Activated CD8-positive, alpha-beta T cell treated with anti-CD3 and anti-CD28 coated beads for 36 hours (primary cell): ENCODE measurements around the gene WAPL. TPM values are rescaled to one million over a fixed set of nuclear protein-coding genes. Genes with fewer than 3 reads are reported as not detected.

ENCODE experiments used
- ATAC-seq: fragments of 200-7000 bp; cut with Tn5 transposase; one replicate; pipeline ENCODE4 v1.10.0; 2021; ENCODE audit warnings: mild to moderate bottlenecking, moderate library complexity
- CTCF ChIA-PET: fragments of 350-600 bp; sonication (Branson Sonifier 250); formaldehyde crosslinking; loops from one replicate; lab custom pipeline; 2021; ENCODE audit warnings: antibody characterized with exemption; lab: Charles Lee
- POLR2A ChIA-PET: fragments of 350-600 bp; sonication (Branson Sonifier 250); formaldehyde crosslinking; loops from one replicate; lab custom pipeline; 2021; ENCODE audit warnings: antibody characterized with exemption; lab: Charles Lee
- DNase-seq: peaks from one replicate; pipeline ENCODE4 v3.0.0-alpha.2; 2020
- H3K27ac Mint-ChIP-seq: one replicate; pipeline ENCODE4 v1.8.0; 2021; ENCODE audit warnings: mild to moderate bottlenecking, mixed read lengths
- H3K27me3 Mint-ChIP-seq: one replicate; pipeline ENCODE4 v1.8.0; 2021; ENCODE audit warnings: mixed read lengths
- H3K36me3 Mint-ChIP-seq: one replicate; pipeline ENCODE4 v1.8.0; 2021; ENCODE audit warnings: low read depth, mixed read lengths
- H3K4me1 Mint-ChIP-seq: one replicate; pipeline ENCODE4 v1.8.0; 2021; ENCODE audit warnings: low read depth, mixed read lengths
- H3K4me3 Mint-ChIP-seq: one replicate; pipeline ENCODE4 v1.8.0; 2021; ENCODE audit warnings: mild to moderate bottlenecking, moderate library complexity, mixed read lengths
- H3K9me3 Mint-ChIP-seq: one replicate; pipeline ENCODE4 v1.8.0; 2021; ENCODE audit warnings: mixed read lengths
- CTCF ChIP-seq: fragments of 200-600 bp; IDR thresholded peaks from one replicate; pipeline ENCODE4 v1.8.0; 2022; ENCODE audit warnings: antibody characterized with exemption, mild to moderate bottlenecking
- intact Hi-C: fragments of 100-400 bp; cut with micrococcal nuclease; formaldehyde crosslinking; loops from one replicate; pipeline ENCODE4 v1.10.0; 2022
- total RNA-seq, 2 experiments: library from RNA; stranded (reverse); gene quantifications; one replicate each; pipeline ENCODE4 v1.2.3, GENCODE V29; 2021

Gene WAPL
- total RNA-seq, 2 experiments from 2014 or later = 40.9 to 42.0 TPM

- DNase-seq (peak; percentile 98), ATAC-seq (peak; percentile 90)
- H3K9me3 Mint-ChIP-seq = peaks cover 2% of the 10 kb centered on the region
- H3K4me3 Mint-ChIP-seq = peak overlapping the region; percentile 88
- TF ChIP-seq CTCF = peak; percentile 88
- peaks cover 21% of the 10 kb centered on the region for H3K4me1 Mint-ChIP-seq
- ChIA-PET POLR2A (interaction anchor here (0.7 to 4.4 kb wide), 20 partner anchors 9 to 204 kb away, joined by 3 to 32 read pairs (median 4); partner anchors contain the start of gene WAPL), CTCF (interaction anchor here (0.6 to 4.2 kb wide), 43 partner anchors 8 to 244 kb away, joined by 3 to 71 read pairs (median 5); partner anchors contain the start of gene WAPL)
- no peaks in the 10 kb centered on the region for H3K27me3 Mint-ChIP-seq
- H3K36me3 Mint-ChIP-seq = no peaks in the 10 kb centered on the region
- intact Hi-C loops = loop anchor here (1.0 to 10.0 kb wide), 3 partner anchors 45 to 185 kb away; partner anchors contain the start of gene WAPL
- peak overlapping the region; percentile 90 for H3K27ac Mint-ChIP-seq
Measured at GRCh38 chr10:86399879-86400704, 121.5 kb downstream of the WAPL start.

GRCh38 chr10:86399514-86399878 lies 122.1 kb downstream of the WAPL start:
- H3K36me3 Mint-ChIP-seq = no peaks in the 10 kb centered on the region
- H3K27me3 Mint-ChIP-seq = no peaks in the 10 kb centered on the region
- CTCF ChIA-PET = interaction anchor here (0.8 to 4.2 kb wide), 23 partner anchors 8 to 189 kb away, joined by 3 to 71 read pairs (median 8); partner anchors contain the start of gene WAPL
- peak overlapping the region; percentile 88 for H3K4me3 Mint-ChIP-seq
- peak overlapping the region; percentile 84 for H3K27ac Mint-ChIP-seq
- intact Hi-C loops = loop anchor here (10.0 kb wide), 1 partner anchor 45 kb away; no protein-coding TSS in a partner anchor
- no peak for TF ChIP-seq CTCF
- POLR2A ChIA-PET = interaction anchor here (0.7 to 4.4 kb wide), 15 partner anchors 9 to 190 kb away, joined by 3 to 32 read pairs (median 5); partner anchors contain the start of gene WAPL
- peaks cover 21% of the 10 kb centered on the region for H3K4me1 Mint-ChIP-seq
- ATAC-seq (no peak), DNase-seq (no peak)
- H3K9me3 Mint-ChIP-seq = peaks cover 2% of the 10 kb centered on the region

- CTCF ChIA-PET = interaction anchor here (1.5 kb wide), 1 partner anchor 188 kb away, joined by 9 read pairs; no protein-coding TSS in a partner anchor
- intact Hi-C loops = loop anchor here (10.0 kb wide), 1 partner anchor 48 kb away; no protein-coding TSS in a partner anchor
Measured at GRCh38 chr10:86397120-86397519, 124.5 kb downstream of the WAPL start.

GRCh38 chr10:86393862-86394455 lies 127.6 kb downstream of the WAPL start:
- POLR2A ChIA-PET = interaction anchor here (0.5 kb wide), 1 partner anchor 176 kb away, joined by 3 read pairs; no protein-coding TSS in a partner anchor
- Mint-ChIP-seq H3K9me3 (no peaks in the 10 kb centered on the region), H3K4me3 (no peak overlapping the region), H3K36me3 (no peaks in the 10 kb centered on the region), H3K27ac (no peak overlapping the region), H3K27me3 (peaks cover 4% of the 10 kb centered on the region), H3K4me1 (peaks cover 2% of the 10 kb centered on the region)
- CTCF ChIA-PET = interaction anchor here (1.0 to 1.2 kb wide), 2 partner anchors 17 to 192 kb away, joined by 3 read pairs; no protein-coding TSS in a partner anchor
- no peak for TF ChIP-seq CTCF
- ATAC-seq (no peak), DNase-seq (no peak)
- intact Hi-C loops = loop anchor here (10.0 kb wide), 1 partner anchor 51 kb away; no protein-coding TSS in a partner anchor

More at GRCh38 chr10:86397120-86397519, 124.5 kb downstream of the WAPL start:
- no peak overlapping the region for H3K27ac Mint-ChIP-seq
- H3K4me3 Mint-ChIP-seq = no peak overlapping the region
- POLR2A ChIA-PET = no interaction called here
- H3K27me3 Mint-ChIP-seq = no peaks in the 10 kb centered on the region
- H3K9me3 Mint-ChIP-seq = no peaks in the 10 kb centered on the region
- no peak for TF ChIP-seq CTCF
- DNase-seq (no peak), ATAC-seq (no peak)
- no peaks in the 10 kb centered on the region for H3K36me3 Mint-ChIP-seq
- H3K4me1 Mint-ChIP-seq = peaks cover 14% of the 10 kb centered on the region
